Measurements from ENCODE around the gene PAQR7. TPM values are rescaled to one million over a fixed set of nuclear protein-coding genes. Genes with fewer than 3 reads are reported as not detected.

Gene PAQR7
- total RNA-seq, 2 donors from 2014 or later = 0.85 to 2.9 TPM

GRCh38 chr1:25837262-25837875 is 38.1 kb downstream of the PAQR7 start:
- TF ChIP-seq CTCF (IDR thresholded peaks at IDR 0.05) = no peak
- Histone ChIP-seq H3K27ac (no peak overlapping the region), H3K36me3 (peaks cover 20% of the 10 kb centered on the region), H3K9me3 (no peaks in the 10 kb centered on the region), H3K4me3 (no peak overlapping the region), H3K27me3 (no peaks in the 10 kb centered on the region), H3K4me1 (peaks cover 0 to 17% of the 10 kb centered on the region in 2 donors)
- no peak for DNase-seq (ENCODE audit: low spot score)

GRCh38 chr1:25836695-25837094 is 38.8 kb downstream of the PAQR7 start:
- H3K9me3 ChIP-seq = no peaks in the 10 kb centered on the region
- DNase-seq (ENCODE audit: low spot score) = no peak
- no peak overlapping the region for H3K27ac ChIP-seq
- no peak for TF ChIP-seq CTCF (IDR thresholded peaks at IDR 0.05)
- H3K27me3 ChIP-seq = no peaks in the 10 kb centered on the region
- peaks cover 0 to 17% of the 10 kb centered on the region in 2 donors for H3K4me1 ChIP-seq
- H3K36me3 ChIP-seq = peaks cover 26% of the 10 kb centered on the region
- no peak overlapping the region for H3K4me3 ChIP-seq

- Histone ChIP-seq H3K27ac (no peak overlapping the region), H3K4me1 (peaks cover 0 to 17% of the 10 kb centered on the region in 2 donors), H3K36me3 (peaks cover 44% of the 10 kb centered on the region), H3K9me3 (no peaks in the 10 kb centered on the region), H3K27me3 (no peaks in the 10 kb centered on the region), H3K4me3 (no peak overlapping the region)
- DNase-seq (ENCODE audit: low spot score) = no peak
- TF ChIP-seq CTCF (IDR thresholded peaks at IDR 0.05) = no peak
These were observed 40.6 kb downstream of the PAQR7 start for GRCh38 chr1:25834894-25835293.

GRCh38 chr1:25833158-25833557 is 42.4 kb downstream of the PAQR7 start:
- no peak for DNase-seq (ENCODE audit: low spot score)
- no peak overlapping the region for H3K27ac ChIP-seq
- no peaks in the 10 kb centered on the region for H3K27me3 ChIP-seq
- TF ChIP-seq CTCF (IDR thresholded peaks at IDR 0.05) = no peak
- no peaks in the 10 kb centered on the region for H3K9me3 ChIP-seq
- H3K36me3 ChIP-seq = peaks cover 62% of the 10 kb centered on the region
- H3K4me3 ChIP-seq = no peak overlapping the region
- H3K4me1 ChIP-seq = peaks cover 0 to 17% of the 10 kb centered on the region in 2 donors

GRCh38 chr1:25832336-25833037 is 43.0 kb downstream of the PAQR7 start:
- H3K9me3 ChIP-seq = no peaks in the 10 kb centered on the region
- H3K4me1 ChIP-seq = peaks cover 0 to 17% of the 10 kb centered on the region in 2 donors
- no peak overlapping the region for H3K4me3 ChIP-seq
- H3K27me3 ChIP-seq = no peaks in the 10 kb centered on the region
- H3K36me3 ChIP-seq = peaks cover 68% of the 10 kb centered on the region
- no peak overlapping the region for H3K27ac ChIP-seq
- no peak for DNase-seq (ENCODE audit: low spot score)
- TF ChIP-seq CTCF (IDR thresholded peaks at IDR 0.05) = no peak

All from right atrium auricular region (tissue), 2 donors.